ENCODE measurements around the gene TCF21.

- TF ChIP-seq CTCF (IDR thresholded peaks at IDR 0.05) (no peak), POLR2AphosphoS5 (IDR thresholded peaks at IDR 0.05) (no peak), POLR2A (IDR thresholded peaks at IDR 0.05) (no peak)
Measured at GRCh38 chr6:133863228-133863627, 25.7 kb upstream of the TCF21 start.

Measured in sigmoid colon (tissue), 4 donors.